ENCODE results near the gene PTCRA.
"Not testable (repeated sequence)": the region's sequence is repeated elsewhere in the genome, so short reads cannot be mapped to it uniquely, and the experiment has no call there.

PTCRA gene

DNA sequence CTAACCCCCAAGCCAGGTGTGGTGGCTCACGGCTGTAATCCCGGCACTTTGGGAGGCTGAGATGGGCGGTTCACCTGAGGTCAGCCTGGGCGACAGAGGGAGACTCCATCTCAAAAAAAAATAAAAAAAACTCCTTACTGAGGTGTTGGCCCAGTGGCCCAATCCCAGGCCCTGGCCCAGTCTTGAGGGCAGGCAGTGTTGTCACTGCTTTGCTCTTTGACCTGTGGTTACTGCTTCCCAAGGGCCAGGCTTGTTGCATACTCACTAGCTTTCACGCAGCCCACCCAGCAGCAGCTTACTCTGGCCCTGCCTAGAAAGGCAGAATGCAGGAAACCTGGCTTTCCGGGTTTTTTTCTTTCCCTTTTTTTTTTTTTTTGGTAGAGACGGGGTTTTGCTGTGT is 26.6 kb downstream of the PTCRA start:
- DNase-seq, result no peak

- no peak for DNase-seq
Measured at GRCh38 chr6:42947950-42948349, 32.1 kb downstream of the PTCRA start.

DNA sequence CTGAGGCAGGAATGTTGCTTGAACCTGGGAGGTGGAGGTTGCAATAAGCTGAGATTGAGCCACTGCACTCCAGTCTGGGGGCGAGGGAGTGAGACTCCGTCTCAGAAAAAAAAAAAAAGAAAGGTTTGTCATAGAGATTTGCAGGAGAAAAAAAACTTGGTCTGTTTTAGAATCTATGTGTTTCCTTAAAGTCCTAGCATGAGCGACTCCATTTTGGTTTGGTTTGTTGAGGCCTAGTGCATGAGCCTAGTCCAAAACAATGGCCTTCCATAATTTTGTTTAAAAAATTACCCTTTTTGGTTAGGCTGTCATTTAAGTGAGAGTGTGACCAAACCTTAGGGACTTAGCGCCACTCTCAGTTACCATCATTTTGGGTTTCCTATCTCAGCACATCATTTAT is 36.5 kb downstream of the PTCRA start:
- DNase-seq, result no peak

- DNase-seq, result not testable (repeated sequence)
Measured at GRCh38 chr6:42954405-42954804, 38.6 kb downstream of the PTCRA start.

DNA sequence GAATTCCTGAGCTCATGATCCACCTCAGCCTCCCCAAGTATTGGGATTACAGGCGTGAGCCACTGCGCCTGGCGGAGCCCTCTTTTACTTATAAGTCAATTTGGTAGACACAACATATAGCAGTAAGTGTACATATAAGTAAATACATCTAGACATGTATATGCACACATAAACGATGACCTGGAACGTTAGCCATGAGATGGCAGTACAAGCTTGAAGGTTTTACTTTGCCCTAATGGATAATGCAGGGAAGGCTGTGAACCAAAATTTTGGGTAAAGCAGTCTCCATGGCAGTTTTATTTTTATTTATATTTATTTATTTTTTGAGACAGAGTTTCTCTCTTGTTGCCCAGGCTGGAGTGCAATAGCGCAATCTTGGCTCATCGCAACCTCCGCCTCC is 42.3 kb downstream of the PTCRA start:
- DNase-seq, result no peak

DNA sequence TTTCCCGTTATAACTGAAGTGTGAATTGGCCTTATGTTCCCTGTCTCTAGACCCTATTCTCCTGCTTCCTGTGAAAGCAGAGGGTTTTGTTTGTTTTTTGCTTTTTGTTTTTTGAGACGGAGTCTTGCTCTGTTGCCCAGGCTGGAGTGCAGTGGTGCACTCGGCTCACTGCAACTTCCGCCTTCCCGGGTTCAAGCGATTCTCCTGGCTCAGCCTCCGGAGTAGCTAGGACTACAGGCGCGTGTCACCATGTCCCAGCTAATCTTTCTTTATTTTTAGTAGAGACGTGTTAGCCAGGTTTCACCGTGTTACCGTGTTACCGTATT is 44.0 kb downstream of the PTCRA start:
- DNase-seq, result no peak

DNA sequence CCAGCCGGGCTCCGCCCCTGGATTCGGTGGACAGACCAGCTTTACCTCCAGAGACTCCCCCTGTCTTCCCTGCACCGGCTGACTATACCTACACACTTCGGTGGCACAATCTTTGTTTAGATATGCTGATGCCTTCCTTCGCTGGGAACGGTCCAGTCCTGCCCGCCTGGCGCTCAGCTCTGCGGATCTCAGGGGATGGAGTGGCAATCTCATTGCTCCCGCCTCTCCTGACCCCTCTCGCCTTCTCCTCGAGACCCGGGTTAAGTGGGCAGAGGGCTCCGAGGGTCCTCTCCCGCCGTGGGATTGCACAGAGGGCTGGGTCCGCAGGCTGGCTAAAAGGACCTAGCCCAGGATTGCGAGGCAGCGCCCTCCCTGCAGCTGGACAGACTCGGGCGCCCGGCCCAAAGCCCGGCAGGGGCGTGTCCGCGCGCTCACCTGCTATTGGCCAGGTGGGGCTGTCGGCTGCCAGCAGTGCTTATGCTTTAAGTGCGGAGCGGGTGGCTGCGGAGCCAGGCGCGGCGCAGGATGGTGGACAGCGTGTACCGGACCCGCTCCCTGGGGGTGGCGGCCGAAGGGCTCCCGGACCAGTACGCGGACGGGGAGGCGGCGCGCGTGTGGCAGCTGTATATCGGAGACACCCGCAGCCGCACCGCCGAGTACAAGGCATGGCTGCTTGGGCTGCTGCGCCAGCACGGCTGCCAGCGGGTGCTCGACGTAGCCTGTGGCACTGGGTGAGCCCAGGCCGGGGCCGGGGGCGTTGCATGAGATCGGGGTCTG is 44.6 kb downstream of the PTCRA start, which contains the start of gene GNMT:
GNMT (plus strand) TSS at position 512 of the 777 bp plus-strand sequence; CDS start at position 526, 14 bp downstream.
- no peak for DNase-seq

DNA sequence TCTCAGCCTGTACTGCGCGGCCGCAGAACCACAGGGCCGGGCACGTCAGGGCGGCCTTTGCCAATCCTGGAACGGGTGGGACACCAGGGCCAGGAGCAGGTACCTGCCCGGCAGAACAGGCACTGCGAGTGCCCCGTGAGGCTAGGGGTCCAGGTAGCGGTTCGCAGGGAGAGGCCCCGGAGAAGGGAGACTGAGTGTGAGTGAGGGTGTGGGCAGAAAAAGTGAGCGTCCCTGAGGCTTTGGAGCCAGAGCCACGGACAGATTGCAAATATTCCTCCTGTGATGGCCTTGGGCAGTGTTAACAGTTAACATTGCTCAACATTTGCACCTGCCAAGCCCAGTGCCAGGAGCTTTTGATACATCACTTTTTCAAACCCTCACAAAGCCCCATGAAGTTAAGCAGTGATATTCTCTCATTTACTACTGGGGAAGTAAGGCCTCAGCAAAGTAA is 45.2 kb downstream of the PTCRA start:
- no peak for DNase-seq

GRCh38 chr6:42962096-42962495 is 46.2 kb downstream of the PTCRA start:
- DNase-seq, result no peak

- DNase-seq, result no peak
Measured at GRCh38 chr6:42962502-42963178, 46.8 kb downstream of the PTCRA start.

- DNase-seq, result no peak
Measured at GRCh38 chr6:42963179-42963854, 47.5 kb downstream of the PTCRA start.

DNA sequence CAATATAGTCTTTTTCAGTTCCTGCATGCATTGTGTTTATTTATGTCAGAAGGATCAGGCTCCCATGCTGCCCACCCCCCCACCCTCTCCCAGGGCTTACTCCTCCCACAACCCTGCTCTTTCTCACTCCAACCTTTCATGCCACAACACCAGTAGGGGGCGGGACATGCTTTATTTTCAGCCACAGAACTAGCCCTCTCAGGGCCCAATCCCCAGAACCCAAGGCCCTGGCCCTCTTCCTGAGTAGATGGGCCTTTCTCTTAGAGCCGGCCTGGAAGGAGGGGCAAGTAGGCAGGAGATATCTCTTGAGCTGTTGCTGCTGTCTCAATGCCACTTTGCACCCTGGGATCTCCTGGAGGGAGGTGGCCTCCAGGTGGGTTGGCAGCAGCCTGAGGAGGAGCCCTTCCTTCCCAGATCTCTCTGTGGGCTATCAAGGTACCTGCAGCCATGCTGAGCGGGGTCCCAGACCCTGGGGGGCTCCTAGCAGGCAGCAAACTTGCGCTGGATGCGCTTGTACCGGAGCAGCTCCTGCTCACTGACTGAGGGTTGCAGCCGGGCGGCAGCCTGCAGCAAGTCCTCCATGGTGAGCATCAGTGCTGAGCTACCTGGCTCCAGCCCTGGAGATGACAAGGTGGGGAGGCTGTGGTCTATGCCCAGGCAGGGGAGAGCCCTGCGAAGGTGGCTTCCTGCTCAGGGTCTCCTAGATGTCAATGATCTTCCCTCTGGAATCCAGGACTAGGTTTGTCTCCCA is 48.2 kb downstream of the PTCRA start:
- no peak for DNase-seq

GRCh38 chr6:42966571-42966970 is 50.7 kb downstream of the PTCRA start:
- no peak for DNase-seq

DNA sequence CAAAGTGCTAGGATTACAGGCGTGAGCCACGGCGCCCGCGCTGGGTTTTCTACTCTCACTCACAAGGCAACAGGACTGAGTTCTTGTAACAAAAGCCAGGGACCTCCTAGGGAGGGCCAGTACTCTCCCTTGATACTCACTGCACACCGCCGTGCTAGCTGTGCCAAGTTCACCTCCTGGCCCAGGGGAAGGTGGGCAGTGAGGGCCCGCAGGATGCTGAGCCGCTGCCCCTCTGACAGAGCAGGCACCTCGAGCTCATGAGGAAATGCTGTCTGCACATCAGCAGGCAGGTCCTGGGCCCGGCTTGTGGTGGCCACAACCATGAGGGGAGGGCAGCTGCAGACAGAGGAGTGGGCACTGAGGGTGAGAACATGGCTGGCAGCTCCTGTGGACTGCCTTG is 51.4 kb downstream of the PTCRA start:
- no peak for DNase-seq

- no peak for DNase-seq
Measured at GRCh38 chr6:42968126-42968701, 52.4 kb downstream of the PTCRA start.

DNA sequence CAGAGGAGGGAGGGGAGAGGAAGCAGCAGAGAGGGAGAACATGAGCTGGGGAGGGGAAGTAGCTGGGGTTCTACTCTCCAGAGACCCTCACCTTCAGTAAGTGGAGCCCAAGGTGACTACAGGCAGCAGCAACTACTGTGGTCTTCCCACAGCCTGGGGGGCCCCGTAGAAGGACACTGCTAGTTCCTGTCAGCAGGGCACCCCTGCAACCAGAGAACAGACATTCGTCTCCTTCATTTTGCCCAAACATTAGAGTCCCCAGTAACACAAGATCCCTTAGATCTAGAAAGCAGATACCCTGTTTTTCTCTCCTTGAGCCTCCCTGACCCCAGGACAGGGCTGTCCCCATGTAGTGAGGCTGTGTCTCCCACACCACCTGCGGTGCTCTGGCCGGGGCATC is 52.9 kb downstream of the PTCRA start:
- no peak for DNase-seq

DNA sequence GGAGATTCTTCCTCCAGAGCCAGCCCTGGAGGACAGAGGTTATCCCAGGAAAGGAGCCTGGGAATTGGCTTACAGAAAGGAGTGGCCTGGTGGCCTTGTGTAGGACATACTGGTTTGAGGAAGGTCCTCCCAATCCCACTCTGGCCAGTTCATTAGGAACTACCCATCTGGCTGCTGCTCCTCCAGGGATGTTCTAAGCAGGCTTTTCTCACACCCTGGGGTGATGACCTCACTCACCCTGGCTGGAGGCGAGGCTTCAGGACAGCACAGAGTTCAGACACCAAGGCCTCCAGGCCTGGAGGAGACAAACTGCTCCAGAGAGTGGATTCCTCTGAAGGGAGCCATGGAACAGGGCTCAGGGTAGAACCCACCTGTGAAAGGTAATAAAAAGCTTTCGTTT is 53.6 kb downstream of the PTCRA start:
- DNase-seq, result no peak

GRCh38 chr6:42969934-42970333 is 54.1 kb downstream of the PTCRA start:
- no peak for DNase-seq

DNA sequence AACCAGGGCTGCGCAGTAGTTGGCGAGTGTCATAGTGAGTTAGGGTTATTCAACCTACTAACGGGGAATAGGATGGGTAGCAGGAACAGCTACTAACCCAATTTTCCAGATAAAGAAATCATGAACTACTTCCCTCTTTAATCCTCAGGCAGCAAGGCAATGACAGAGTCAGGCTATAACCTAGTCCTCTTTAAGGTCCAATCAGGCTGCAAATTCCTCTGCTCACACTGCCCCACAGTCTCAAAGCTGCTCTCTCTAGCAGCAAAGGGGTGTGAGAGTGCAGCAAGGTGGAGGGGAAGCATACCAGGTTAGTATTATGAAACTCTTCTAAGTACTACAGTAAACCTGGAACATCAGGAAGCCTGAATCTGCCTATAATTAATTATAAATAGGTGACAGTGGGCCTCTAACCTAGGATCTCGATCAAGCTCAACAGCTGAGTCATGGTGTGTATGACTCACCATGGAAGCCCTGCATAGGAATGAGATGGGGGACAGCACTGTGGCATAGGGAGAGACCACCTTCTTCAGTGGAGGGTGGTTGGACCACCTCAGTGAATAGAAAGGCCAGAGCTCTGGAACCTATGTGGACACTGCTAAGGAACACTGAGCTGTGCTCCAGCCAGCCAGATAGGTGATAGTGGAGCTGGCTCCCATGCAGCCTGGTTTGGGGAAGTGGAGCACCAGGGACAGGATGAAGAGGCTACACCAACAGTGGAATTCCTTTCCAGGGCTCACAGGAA is 55.2 kb downstream of the PTCRA start:
- DNase-seq, result no peak

DNA sequence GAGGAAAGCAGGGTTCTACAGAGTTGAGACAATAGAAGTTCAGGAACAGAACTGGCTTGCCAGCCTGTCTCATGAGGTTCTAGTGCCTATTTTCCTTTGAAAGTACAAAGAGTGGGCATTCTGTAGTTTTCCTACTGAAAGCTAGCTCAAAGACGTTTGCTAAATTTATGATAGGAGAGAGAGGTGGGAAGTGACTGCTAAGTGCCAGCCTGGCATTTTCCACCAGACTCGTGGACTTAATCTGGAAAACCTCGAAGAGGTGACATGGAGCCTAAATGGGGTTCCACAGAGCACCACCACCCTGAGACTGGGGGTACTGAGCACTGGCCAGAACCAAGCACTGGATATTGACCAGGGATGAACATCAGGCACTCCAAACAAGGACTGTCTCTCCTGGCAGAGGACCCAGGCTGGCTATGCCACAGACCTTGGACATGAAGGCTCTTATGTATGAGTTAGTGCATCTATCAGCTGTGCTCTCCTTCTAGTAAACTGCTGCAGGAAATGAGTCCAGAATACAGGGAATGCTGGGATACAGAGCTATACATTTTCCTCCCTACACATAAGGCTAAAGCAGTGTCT is 56.0 kb downstream of the PTCRA start:
- DNase-seq, result no peak

GRCh38 chr6:42973926-42974325 is 58.1 kb downstream of the PTCRA start:
- DNase-seq, result no peak
